ENCODE data around the gene FANK1. TPM values are rescaled to one million over a fixed set of nuclear protein-coding genes. Genes with fewer than 3 reads are reported as not detected.
"Not testable (repeated sequence)": the region's sequence is repeated elsewhere in the genome, so short reads cannot be mapped to it uniquely, and the experiment has no call there.

Gene FANK1
- total RNA-seq, 1 experiment from 2014 or later = 0.73 TPM

DNA sequence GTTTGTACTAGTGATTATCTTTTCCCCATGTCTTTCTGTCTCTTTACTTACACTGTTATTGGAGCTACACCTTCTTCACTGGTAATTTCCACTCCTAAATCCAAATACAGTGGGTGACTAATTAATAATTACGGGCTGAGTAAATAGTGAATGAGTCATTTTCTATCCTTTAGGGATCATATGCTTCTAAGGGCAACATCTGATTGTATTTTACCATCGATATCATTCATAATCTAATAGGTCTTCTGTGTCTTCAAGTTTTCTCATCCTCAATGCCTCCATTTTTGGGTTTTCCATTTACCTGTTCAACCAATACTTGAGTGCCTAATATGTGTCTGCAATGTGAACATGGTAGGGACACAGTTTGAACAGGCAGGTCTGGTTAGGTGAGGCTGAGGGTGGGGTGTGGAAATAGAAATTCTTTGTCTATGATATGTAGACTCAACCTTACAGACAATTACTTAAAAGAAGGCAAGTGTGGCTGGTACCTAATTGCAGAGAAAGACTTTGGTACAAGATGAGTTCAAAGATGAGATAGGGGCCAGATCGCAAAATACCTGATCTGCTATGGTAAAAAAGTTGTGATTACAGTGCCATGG lies 9.4 kb upstream of the FANK1 start:
- H3K9me3 Mint-ChIP-seq (ENCODE audit: unreplicated experiment) = no peaks in the 10 kb centered on the region
- TF ChIP-seq, protein P1, sequence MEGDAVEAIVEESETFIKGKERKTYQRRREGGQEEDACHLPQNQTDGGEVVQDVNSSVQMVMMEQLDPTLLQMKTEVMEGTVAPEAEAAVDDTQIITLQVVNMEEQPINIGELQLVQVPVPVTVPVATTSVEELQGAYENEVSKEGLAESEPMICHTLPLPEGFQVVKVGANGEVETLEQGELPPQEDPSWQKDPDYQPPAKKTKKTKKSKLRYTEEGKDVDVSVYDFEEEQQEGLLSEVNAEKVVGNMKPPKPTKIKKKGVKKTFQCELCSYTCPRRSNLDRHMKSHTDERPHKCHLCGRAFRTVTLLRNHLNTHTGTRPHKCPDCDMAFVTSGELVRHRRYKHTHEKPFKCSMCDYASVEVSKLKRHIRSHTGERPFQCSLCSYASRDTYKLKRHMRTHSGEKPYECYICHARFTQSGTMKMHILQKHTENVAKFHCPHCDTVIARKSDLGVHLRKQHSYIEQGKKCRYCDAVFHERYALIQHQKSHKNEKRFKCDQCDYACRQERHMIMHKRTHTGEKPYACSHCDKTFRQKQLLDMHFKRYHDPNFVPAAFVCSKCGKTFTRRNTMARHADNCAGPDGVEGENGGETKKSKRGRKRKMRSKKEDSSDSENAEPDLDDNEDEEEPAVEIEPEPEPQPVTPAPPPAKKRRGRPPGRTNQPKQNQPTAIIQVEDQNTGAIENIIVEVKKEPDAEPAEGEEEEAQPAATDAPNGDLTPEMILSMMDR (IDR thresholded peaks at IDR 0.05; ENCODE audit: insufficient read depth in 1 of 2, low read depth in 1 of 2, low read length in 1 of 2, severe bottlenecking in 1 of 2, unreplicated experiment in 1 of 2) = no peak
- H3K4me1 Mint-ChIP-seq (ENCODE audit: low read depth, unreplicated experiment) = no peaks in the 10 kb centered on the region
- H3K27me3 Mint-ChIP-seq (ENCODE audit: insufficient read depth, unreplicated experiment) = no peaks in the 10 kb centered on the region
- BruUV-seq (replicated peaks) = no TSS peak
- Histone ChIP-seq H3K4me3 (ENCODE audit: low read depth, low read length) (no peak overlapping the region), H3K36me3 (ENCODE audit: control insufficient read depth, insufficient read depth, low read length) (no peaks in the 10 kb centered on the region), H3K9me3 (no peaks in the 10 kb centered on the region), H3K27me3 (replicated peaks; ENCODE audit: control insufficient read depth, insufficient read depth, low read length) (no peaks in the 10 kb centered on the region), H3K4me1 (no peaks in the 10 kb centered on the region)
- ChIA-PET POLR2A (no interaction called here), CTCF (no interaction called here)
- H3K4me3 Mint-ChIP-seq (ENCODE audit: unreplicated experiment) = no peak overlapping the region
- H3K27ac Mint-ChIP-seq (ENCODE audit: unreplicated experiment) = no peak overlapping the region
- DNase-seq = no peak
- H3K36me3 Mint-ChIP-seq (ENCODE audit: insufficient read depth, unreplicated experiment) = no peaks in the 10 kb centered on the region
- intact Hi-C loops (cut with micrococcal nuclease; ENCODE audit: unreplicated experiment) = no loop called here

DNA sequence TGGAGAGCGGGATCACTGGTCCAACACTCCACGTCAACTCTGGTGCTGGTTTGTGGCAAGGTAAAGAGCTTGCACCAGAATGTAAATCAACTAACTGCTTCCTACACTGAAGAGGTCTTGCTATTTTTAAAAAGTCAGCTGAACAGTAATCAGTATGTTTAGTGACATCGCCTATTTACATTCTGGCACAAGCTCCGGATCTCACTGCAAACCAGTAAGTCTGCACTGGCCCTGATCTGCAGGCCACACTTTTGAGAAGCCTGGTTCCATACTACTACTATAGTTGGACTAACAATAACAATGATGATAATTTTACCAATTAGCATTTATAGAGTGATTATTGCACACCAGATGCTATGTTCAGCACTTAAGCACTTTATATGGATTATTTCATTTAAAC lies 6.9 kb upstream of the FANK1 start:
- H3K4me3 ChIP-seq (ENCODE audit: low read depth, low read length); H3K36me3 ChIP-seq (ENCODE audit: control insufficient read depth, insufficient read depth, low read length); H3K27ac Mint-ChIP-seq (ENCODE audit: unreplicated experiment); BruUV-seq (replicated peaks); H3K27me3 ChIP-seq (replicated peaks; ENCODE audit: control insufficient read depth, insufficient read depth, low read length); H3K9me3 Mint-ChIP-seq (ENCODE audit: unreplicated experiment); H3K4me1 Mint-ChIP-seq (ENCODE audit: low read depth, unreplicated experiment); intact Hi-C loops (cut with micrococcal nuclease; ENCODE audit: unreplicated experiment); H3K36me3 Mint-ChIP-seq (ENCODE audit: insufficient read depth, unreplicated experiment); H3K4me3 Mint-ChIP-seq (ENCODE audit: unreplicated experiment); H3K9me3 ChIP-seq; POLR2A ChIA-PET; DNase-seq; H3K27me3 Mint-ChIP-seq (ENCODE audit: insufficient read depth, unreplicated experiment); CTCF ChIA-PET; H3K4me1 ChIP-seq: not testable (repeated sequence)

DNA sequence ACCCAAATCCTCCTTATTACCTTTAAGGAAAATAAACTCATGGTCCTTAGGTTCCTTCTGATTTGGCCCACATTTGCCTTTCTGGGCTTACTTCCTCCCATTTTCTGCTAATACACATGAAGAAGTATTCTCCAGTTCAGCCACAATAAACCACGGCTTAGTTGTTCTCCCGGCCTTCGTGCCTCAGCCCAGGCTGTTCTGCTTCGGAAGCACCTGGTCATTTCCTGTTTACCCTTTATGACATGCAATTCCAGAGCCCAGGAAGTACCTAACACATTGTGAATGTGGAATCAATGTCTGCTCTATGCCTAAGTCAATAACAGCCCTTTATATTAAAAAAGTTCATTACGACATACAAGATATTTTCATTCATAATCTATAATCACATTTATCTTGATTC lies 4.0 kb upstream of the FANK1 start:
- H3K9me3 Mint-ChIP-seq (ENCODE audit: unreplicated experiment); H3K27me3 ChIP-seq (replicated peaks; ENCODE audit: control insufficient read depth, insufficient read depth, low read length); CTCF ChIA-PET; H3K4me1 ChIP-seq; H3K27ac Mint-ChIP-seq (ENCODE audit: unreplicated experiment); H3K9me3 ChIP-seq; H3K4me3 Mint-ChIP-seq (ENCODE audit: unreplicated experiment); H3K27me3 Mint-ChIP-seq (ENCODE audit: insufficient read depth, unreplicated experiment); H3K4me1 Mint-ChIP-seq (ENCODE audit: low read depth, unreplicated experiment); H3K36me3 ChIP-seq (ENCODE audit: control insufficient read depth, insufficient read depth, low read length); POLR2A ChIA-PET; intact Hi-C loops (cut with micrococcal nuclease; ENCODE audit: unreplicated experiment); DNase-seq; H3K4me3 ChIP-seq (ENCODE audit: low read depth, low read length); BruUV-seq (replicated peaks): not testable (repeated sequence)
- peaks cover 11% of the 10 kb centered on the region for H3K36me3 Mint-ChIP-seq (ENCODE audit: insufficient read depth, unreplicated experiment)

DNA sequence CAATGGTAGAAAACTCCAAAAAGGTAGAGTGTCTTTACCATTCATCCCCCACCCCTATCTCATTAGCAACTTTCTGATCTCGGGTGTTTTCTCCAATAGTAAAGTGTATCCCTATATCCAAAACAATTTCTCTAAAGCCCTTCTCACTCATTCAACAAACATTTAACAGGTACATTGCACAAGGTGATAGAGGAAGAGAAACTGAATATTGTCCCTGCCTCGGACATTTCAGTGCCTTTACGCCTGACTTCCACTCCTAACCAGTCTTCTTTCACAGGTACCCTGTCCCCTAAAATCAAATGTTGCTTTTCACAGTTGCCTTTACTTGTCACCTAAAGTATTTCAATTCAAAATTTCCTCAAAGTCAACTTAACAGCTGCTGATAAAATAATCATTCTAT lies 2.2 kb upstream of the FANK1 start:
- H3K9me3 ChIP-seq; H3K4me3 Mint-ChIP-seq (ENCODE audit: unreplicated experiment); intact Hi-C loops (cut with micrococcal nuclease; ENCODE audit: unreplicated experiment); POLR2A ChIA-PET; DNase-seq; H3K27me3 ChIP-seq (replicated peaks; ENCODE audit: control insufficient read depth, insufficient read depth, low read length); H3K27me3 Mint-ChIP-seq (ENCODE audit: insufficient read depth, unreplicated experiment); H3K4me3 ChIP-seq (ENCODE audit: low read depth, low read length); H3K9me3 Mint-ChIP-seq (ENCODE audit: unreplicated experiment); H3K4me1 ChIP-seq; BruUV-seq (replicated peaks); H3K27ac Mint-ChIP-seq (ENCODE audit: unreplicated experiment); H3K36me3 ChIP-seq (ENCODE audit: control insufficient read depth, insufficient read depth, low read length); CTCF ChIA-PET: not testable (repeated sequence)
- peaks cover 11% of the 10 kb centered on the region for H3K36me3 Mint-ChIP-seq (ENCODE audit: insufficient read depth, unreplicated experiment)
- peaks cover 12% of the 10 kb centered on the region for H3K4me1 Mint-ChIP-seq (ENCODE audit: low read depth, unreplicated experiment)

DNA sequence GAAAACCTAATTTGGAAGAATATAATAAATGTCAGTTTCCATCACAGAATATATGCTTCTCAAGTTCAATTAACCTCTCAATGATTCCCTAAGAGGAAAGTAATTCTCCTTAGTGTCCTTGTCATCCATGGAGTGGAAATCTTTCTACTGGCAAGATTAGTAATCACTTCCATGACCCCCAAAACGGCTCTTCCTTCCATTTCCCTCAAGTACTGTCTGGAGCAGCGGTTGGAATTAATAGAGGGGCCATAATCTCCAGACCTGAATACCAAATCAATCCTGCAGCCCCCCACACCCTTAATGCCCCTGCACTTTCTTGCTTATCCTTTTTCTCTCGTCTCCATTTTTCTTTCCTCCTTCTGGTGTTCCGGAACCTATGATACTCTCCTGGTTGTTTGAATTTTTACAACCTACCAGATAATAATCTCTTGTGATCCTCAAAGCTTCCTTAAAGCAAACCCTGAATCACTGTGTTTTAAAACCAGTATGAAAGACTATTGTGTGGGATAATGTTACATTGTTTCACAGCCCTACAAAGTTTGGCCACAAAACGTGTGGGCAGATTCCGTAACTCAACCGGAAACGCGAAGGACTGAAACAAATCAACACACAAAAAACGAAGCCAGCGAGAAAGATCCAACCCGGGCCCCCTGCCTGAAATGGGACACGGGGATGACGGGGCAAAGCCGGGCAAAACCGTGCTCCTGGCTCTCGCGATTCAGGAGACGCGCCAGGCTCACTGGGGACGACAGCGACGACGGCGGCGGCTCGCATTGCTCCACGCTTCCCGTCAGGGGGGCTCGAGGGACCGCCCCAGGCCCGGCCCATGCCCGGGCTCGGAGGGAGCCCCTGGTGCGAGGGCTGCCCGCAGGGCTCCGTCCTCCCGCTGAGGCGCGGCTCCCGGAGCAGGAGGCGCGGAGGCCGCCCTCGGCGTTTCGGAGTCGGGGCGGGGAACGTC lies 955 bp upstream of the FANK1 start:
- DNase-seq = peak; percentile 74 to 79
- intact Hi-C loops (cut with micrococcal nuclease; ENCODE audit: unreplicated experiment); H3K9me3 ChIP-seq; H3K27me3 ChIP-seq (replicated peaks; ENCODE audit: control insufficient read depth, insufficient read depth, low read length); H3K9me3 Mint-ChIP-seq (ENCODE audit: unreplicated experiment); H3K4me1 ChIP-seq; POLR2A ChIA-PET; CTCF ChIA-PET; H3K36me3 ChIP-seq (ENCODE audit: control insufficient read depth, insufficient read depth, low read length); H3K27me3 Mint-ChIP-seq (ENCODE audit: insufficient read depth, unreplicated experiment): not testable (repeated sequence)
- H3K4me1 Mint-ChIP-seq (ENCODE audit: low read depth, unreplicated experiment) = peaks cover 12% of the 10 kb centered on the region
- peak overlapping the region; percentile 81 for H3K27ac Mint-ChIP-seq (ENCODE audit: unreplicated experiment)
- BruUV-seq (replicated peaks) = TSS peak; percentile 56
- H3K4me3 Mint-ChIP-seq (ENCODE audit: unreplicated experiment) = peak overlapping the region; percentile 85
- peaks cover 11% of the 10 kb centered on the region for H3K36me3 Mint-ChIP-seq (ENCODE audit: insufficient read depth, unreplicated experiment)
- H3K4me3 ChIP-seq (ENCODE audit: low read depth, low read length) = peak overlapping the region; percentile 59

DNA sequence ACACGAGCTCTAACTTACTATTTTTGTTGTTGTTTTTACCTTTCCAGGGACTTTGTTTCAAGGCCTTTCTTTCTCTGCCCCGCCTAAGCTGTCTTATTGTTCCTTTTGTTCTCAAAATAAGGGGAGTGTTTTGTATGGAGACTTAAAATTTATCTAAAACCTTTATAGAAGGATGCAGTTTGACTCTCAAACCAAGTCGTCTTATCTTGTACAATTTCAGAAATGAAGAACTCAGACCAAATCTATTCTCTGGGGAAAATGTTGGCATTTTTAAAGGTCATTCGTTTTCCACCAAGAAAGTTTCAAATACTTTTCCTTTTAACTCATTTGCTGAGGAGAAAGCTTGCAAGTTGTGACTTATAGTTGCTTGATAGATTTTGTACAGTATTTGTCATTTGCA lies 953 bp downstream of the FANK1 start:
- H3K27me3 Mint-ChIP-seq (ENCODE audit: insufficient read depth, unreplicated experiment); BruUV-seq (replicated peaks); DNase-seq; H3K4me3 ChIP-seq (ENCODE audit: low read depth, low read length); H3K9me3 Mint-ChIP-seq (ENCODE audit: unreplicated experiment); H3K27me3 ChIP-seq (replicated peaks; ENCODE audit: control insufficient read depth, insufficient read depth, low read length); intact Hi-C loops (cut with micrococcal nuclease; ENCODE audit: unreplicated experiment); H3K9me3 ChIP-seq; H3K36me3 ChIP-seq (ENCODE audit: control insufficient read depth, insufficient read depth, low read length): not testable (repeated sequence)
- ChIA-PET CTCF (interaction anchor here (1.1 kb wide), 2 partner anchors 15 to 74 kb away, joined by 4 to 7 read pairs; partner anchors contain the start of genes BCCIP and UROS), POLR2A (interaction anchor here (0.5 kb wide), 1 partner anchor 17 kb away, joined by 3 read pairs; no protein-coding TSS in a partner anchor)
- peaks cover 15% of the 10 kb centered on the region for H3K4me1 ChIP-seq
- Mint-ChIP-seq H3K4me1 (ENCODE audit: low read depth, unreplicated experiment) (peaks cover 12% of the 10 kb centered on the region), H3K4me3 (ENCODE audit: unreplicated experiment) (peak overlapping the region; percentile 79), H3K27ac (ENCODE audit: unreplicated experiment) (peak overlapping the region; percentile 72), H3K36me3 (ENCODE audit: insufficient read depth, unreplicated experiment) (peaks cover 11% of the 10 kb centered on the region)
